HG03025 (cell line): ENCODE measurements around the gene GPATCH3.
"Not testable (repeated sequence)": the region's sequence is repeated elsewhere in the genome, so short reads cannot be mapped to it uniquely, and the experiment has no call there.

Experiments used
- ATAC-seq: cut with Tn5 transposase; IDR thresholded peaks from one replicate; pipeline ENCODE4 v1.9.1; 2021; ENCODE audit warnings: mild to moderate bottlenecking, moderate library complexity; ENCODE audit not compliant: unreplicated experiment, low FRiP score

The GPATCH3 gene

DNA sequence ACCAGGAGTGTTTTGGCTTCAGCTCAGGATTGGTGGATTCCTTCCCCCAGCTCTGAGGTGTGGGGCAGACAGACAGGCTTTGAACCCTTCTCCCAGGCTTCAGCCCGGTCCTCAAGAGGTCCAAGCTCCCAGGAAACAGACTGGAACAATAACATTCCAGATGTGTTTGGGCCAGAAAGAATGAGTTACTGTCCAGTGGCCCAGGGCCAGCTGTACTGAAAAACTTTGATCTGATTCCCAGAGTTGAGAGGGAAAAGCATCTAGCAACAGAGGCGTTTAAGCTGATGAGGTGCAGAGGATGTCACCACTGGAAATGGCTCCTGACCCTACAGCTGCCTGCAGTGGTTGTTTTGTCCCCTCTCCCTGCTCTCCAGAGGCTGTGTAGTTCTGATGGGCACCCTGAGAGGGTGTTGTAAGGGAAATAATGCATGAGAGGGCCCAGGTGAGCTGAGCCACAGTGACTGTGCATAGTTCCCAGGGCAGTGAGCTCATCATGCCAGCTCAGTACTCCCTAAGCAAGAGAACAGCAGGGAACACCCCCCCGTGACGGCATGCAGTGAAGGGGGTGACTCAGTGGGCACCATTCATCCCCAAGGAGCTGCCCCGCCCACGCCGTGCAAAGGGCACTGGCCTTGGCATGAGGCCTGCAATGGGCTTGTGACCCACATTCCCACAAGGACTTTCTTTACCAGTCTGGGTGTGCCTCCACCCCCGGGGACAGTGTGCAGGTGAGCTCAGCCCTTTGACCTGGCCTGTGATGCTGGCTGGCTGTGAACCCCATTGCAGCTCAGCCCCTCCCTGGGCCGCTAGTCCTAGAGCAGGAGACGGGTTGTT lies 51.1 kb downstream of the GPATCH3 start:
- ATAC-seq = no peak

DNA sequence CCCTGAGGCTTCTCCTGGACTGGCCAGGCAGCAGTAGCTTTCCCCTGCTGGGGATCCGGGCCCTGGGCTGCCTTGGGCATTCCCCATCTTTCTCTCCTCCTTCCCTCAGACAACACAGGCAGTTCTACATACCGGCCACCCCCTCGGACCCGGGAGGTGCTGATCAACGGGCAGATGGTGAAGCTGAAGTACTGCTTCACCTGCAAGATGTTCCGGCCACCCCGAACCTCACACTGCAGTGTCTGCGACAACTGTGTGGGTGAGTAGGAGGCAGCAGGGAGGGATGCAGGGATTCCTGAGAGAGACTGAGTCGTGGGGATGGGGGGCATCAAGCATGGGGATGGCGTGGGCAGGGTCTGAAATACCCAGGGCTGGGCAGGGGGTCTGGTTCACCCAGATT lies 51.8 kb downstream of the GPATCH3 start:
- no peak for ATAC-seq

DNA sequence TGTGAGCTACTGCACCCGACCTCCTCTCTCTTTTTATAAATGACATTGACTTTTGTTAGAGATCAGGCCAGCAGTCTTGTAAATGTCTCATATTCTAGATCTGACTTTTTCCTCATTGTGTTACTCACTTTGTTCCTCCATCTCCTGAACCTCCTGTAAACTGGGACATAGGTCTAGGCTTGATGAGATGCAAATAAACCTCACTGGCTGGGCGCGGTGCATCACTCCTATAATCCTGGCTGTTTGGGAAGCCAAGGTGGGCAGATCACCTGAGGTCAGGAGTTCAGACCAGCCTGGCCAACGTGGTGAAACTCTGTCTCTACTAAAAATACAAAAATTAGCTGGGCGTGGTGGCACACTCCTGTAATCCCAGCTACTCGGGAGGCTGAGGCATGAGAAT lies 52.4 kb downstream of the GPATCH3 start:
- not testable (repeated sequence) for ATAC-seq

- no peak for ATAC-seq
Observed at GRCh38 chr1:26844424-26845196, 55.7 kb downstream of the GPATCH3 start.
